ENCODE measurements around the gene ACSL6. TPM values are rescaled to one million over a fixed set of nuclear protein-coding genes. Genes with fewer than 3 reads are reported as not detected.

ACSL6 gene
- polyA plus RNA-seq, 1 experiment, result not detected

GRCh38 chr5:132001647-132002561 lies 9.6 kb downstream of the ACSL6 start:
- ChIA-PET POLR2A (no interaction called here), CTCF (interaction anchor here (0.6 to 2.0 kb wide), 5 partner anchors 55 to 541 kb away, joined by 3 to 11 read pairs (median 5); no protein-coding TSS in a partner anchor)
- H3K36me3 ChIP-seq (ENCODE audit: control insufficient read depth, insufficient read depth, low read length), result no peaks in the 10 kb centered on the region
- H3K4me3 ChIP-seq (ENCODE audit: low read depth, low read length), result no peak overlapping the region
- no peaks in the 10 kb centered on the region for H3K27me3 ChIP-seq (ENCODE audit: control insufficient read depth, insufficient read depth, low read length)
- TF ChIP-seq CTCF (IDR thresholded peaks at IDR 0.05; ENCODE audit: insufficient read depth, low read depth, low read length), result no peak
- no peak for DNase-seq (ENCODE audit: low read depth)

GRCh38 chr5:132000677-132001453 lies 10.6 kb downstream of the ACSL6 start:
- no peak for DNase-seq (ENCODE audit: low read depth)
- no peak overlapping the region for H3K4me3 ChIP-seq (ENCODE audit: low read depth, low read length)
- CTCF ChIA-PET, result interaction anchor here (0.7 to 2.0 kb wide), 2 partner anchors 56 to 411 kb away, joined by 3 to 11 read pairs; no protein-coding TSS in a partner anchor
- POLR2A ChIA-PET, result no interaction called here
- TF ChIP-seq CTCF (IDR thresholded peaks at IDR 0.05; ENCODE audit: insufficient read depth, low read depth, low read length), result no peak
- no peaks in the 10 kb centered on the region for H3K27me3 ChIP-seq (ENCODE audit: control insufficient read depth, insufficient read depth, low read length)
- H3K36me3 ChIP-seq (ENCODE audit: control insufficient read depth, insufficient read depth, low read length), result no peaks in the 10 kb centered on the region

GRCh38 chr5:132000241-132000490 lies 11.3 kb downstream of the ACSL6 start:
- POLR2A ChIA-PET, result no interaction called here
- no peaks in the 10 kb centered on the region for H3K27me3 ChIP-seq (ENCODE audit: control insufficient read depth, insufficient read depth, low read length)

DNA sequence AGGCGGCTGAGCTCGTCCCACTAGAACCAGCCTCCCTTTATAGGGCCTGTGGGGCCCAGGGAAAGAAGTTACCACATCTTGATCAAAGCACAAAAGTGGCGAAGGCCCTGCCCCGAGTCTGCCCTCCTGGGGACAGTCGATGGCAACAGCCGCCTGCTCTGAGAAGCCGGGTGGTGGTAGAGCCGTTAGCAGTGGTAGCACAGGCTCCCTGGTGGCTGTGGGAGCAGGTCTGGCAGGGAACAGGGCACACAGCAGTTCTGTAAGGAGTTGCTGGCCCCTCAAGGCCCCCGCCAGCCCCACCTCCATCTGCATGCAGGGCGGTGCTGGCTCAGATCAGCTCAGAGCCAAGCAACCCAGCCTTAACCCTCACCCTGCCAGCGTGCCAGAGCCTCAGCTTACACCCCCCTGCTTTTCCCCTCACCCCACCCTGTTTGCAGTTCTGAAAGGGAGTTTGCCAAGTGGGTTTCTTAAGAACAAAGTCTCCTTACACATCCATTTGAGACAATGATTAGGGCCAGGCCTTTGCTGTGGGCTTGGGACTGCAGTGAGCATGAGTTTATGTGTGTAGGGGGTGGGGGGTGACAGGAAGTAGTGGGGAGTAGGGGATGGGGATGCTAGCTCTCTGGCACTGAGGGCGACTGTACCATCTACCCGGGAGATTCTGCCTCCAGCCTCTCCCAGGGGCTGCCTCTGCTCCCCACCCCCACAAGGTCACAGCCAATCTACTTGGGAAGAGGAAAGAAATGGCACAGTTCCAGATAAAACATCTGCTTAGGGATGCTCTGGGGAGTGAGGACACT lies 11.8 kb downstream of the ACSL6 start:
- CTCF ChIA-PET, result interaction anchor here (0.5 to 2.0 kb wide), 4 partner anchors 8 to 410 kb away, joined by 3 to 13 read pairs (median 7); no protein-coding TSS in a partner anchor
- Histone ChIP-seq H3K27me3 (ENCODE audit: control insufficient read depth, insufficient read depth, low read length) (no peaks in the 10 kb centered on the region), H3K36me3 (ENCODE audit: control insufficient read depth, insufficient read depth, low read length) (no peaks in the 10 kb centered on the region), H3K4me3 (ENCODE audit: low read depth, low read length) (no peak overlapping the region)
- POLR2A ChIA-PET, result no interaction called here
- no peak for TF ChIP-seq CTCF (IDR thresholded peaks at IDR 0.05; ENCODE audit: insufficient read depth, low read depth, low read length)
- no peak for DNase-seq (ENCODE audit: low read depth)

More at GRCh38 chr5:132000241-132000490, 11.3 kb downstream of the ACSL6 start:
- Histone ChIP-seq H3K36me3 (ENCODE audit: control insufficient read depth, insufficient read depth, low read length) (no peaks in the 10 kb centered on the region), H3K4me3 (ENCODE audit: low read depth, low read length) (no peak overlapping the region)
- no peak for DNase-seq (ENCODE audit: low read depth)
- no peak for TF ChIP-seq CTCF (IDR thresholded peaks at IDR 0.05; ENCODE audit: insufficient read depth, low read depth, low read length)
- CTCF ChIA-PET, result interaction anchor here (2.0 kb wide), 1 partner anchor 411 kb away, joined by 11 read pairs; no protein-coding TSS in a partner anchor

All from BJ (cell line).